HepG2 (cell line): ENCODE data around the gene PTPRN. TPM values are rescaled to one million over a fixed set of nuclear protein-coding genes. Genes with fewer than 3 reads are reported as not detected.

Experiments
- BRCA1 ChIP-seq: sonication (generic); formaldehyde crosslinking; IDR thresholded peaks from 2 replicates; pipeline ENCODE4 v1.4.0; 2020; ENCODE audit warnings: missing genetic modification reagents
- MTA3 ChIP-seq: sonication (generic); formaldehyde crosslinking; IDR thresholded peaks from 2 replicates; pipeline ENCODE4 v1.4.0; 2020; ENCODE audit warnings: missing genetic modification reagents
- SP1 ChIP-seq, 2 experiments: fragments of 450-650 bp in 1 of 2; sonication (generic) in 1 of 2; formaldehyde crosslinking in 1 of 2; IDR thresholded peaks; 2 replicates each; pipeline versions ENCODE4 v1.4.0 to v1.6.1; 2016 to 2020; ENCODE audit warnings: missing genetic modification reagents in 1 of 2
- TAF15 ChIP-seq: fragments of 200-400 bp; formaldehyde crosslinking; IDR thresholded peaks from one replicate; pipeline ENCODE4 v1.6.1; 2018; ENCODE audit warnings: mild to moderate bottlenecking, low read depth, low read length; ENCODE audit not compliant: poor library complexity, severe bottlenecking
- TBL1XR1 ChIP-seq: fragments of 150-350 bp; IDR thresholded peaks from 2 replicates; pipeline ENCODE4 v1.6.1; 2014; ENCODE audit warnings: borderline replicate concordance, low read length; ENCODE audit not compliant: partially characterized antibody
- THAP11 ChIP-seq: IDR thresholded peaks from 2 replicates; pipeline ENCODE4 v1.6.1; 2016; ENCODE audit warnings: missing biosample characterization, missing genetic modification reagents
- ZNF367 ChIP-seq: sonication (generic); formaldehyde crosslinking; IDR thresholded peaks from 2 replicates; pipeline ENCODE4 v1.4.0; 2020; ENCODE audit warnings: missing genetic modification reagents, borderline replicate concordance
- ZNF468 ChIP-seq: sonication (generic); formaldehyde crosslinking; IDR thresholded peaks from 2 replicates; pipeline ENCODE4 v1.8.0; 2022; ENCODE audit warnings: mild to moderate bottlenecking, moderate library complexity, missing genetic modification reagents
- polyA plus RNA-seq, 8 experiments: library from polyadenylated mRNA; depleted of rRNA in 3 of 8; stranded (reverse) in 7 of 8; unstranded in 1 of 8; fragments of >200 nt; fragmentation: Illumina TruSeq in 4 of 8; extraction: Trizol in 4 of 8; gene quantifications; 2 replicates each; pipeline versions ENCODE4 v1.2.1 to v1.2.3, GENCODE V29; 2011 to 2016; ENCODE audit warnings: low read depth in 4 of 8, missing spikeins in 1 of 8, mixed read lengths in 1 of 8; ENCODE audit not compliant: insufficient read depth in 1 of 8
- total RNA-seq, 5 experiments: library from RNA; depleted of rRNA; stranded (reverse); fragments of >200 nt; fragmentation: Illumina TruSeq; extraction: Trizol; gene quantifications; 2 replicates each; pipeline ENCODE4 v1.2.3, GENCODE V29; 2016; ENCODE audit warnings: low read depth in 1 of 5
- TF ChIP-seq, protein P1 (sequence below), 2 experiments: fragments of 450-650 bp in 1 of 2; sonication (generic) in 1 of 2; formaldehyde crosslinking in 1 of 2; IDR thresholded peaks; 2 replicates each; pipeline versions ENCODE4 v1.6.1 to v1.8.0; 2016 to 2022; ENCODE audit warnings: antibody characterized with exemption in 1 of 2, mild to moderate bottlenecking in 1 of 2, missing genetic modification reagents in 1 of 2
- TF ChIP-seq, protein P2 (sequence below): sonication (generic); formaldehyde crosslinking; IDR thresholded peaks from 2 replicates; pipeline ENCODE4 v1.4.0; 2020; ENCODE audit warnings: missing genetic modification reagents
- TF ChIP-seq, protein P3 (sequence below): sonication (generic); formaldehyde crosslinking; IDR thresholded peaks from 2 replicates; pipeline ENCODE4 v1.4.0; 2020; ENCODE audit warnings: mild to moderate bottlenecking, missing genetic modification reagents
- TF ChIP-seq, protein P4 (sequence below): sonication (generic); formaldehyde crosslinking; IDR thresholded peaks from 2 replicates; pipeline ENCODE4 v1.4.0; 2020; ENCODE audit warnings: missing genetic modification reagents

PTPRN gene
- total and polyA plus RNA-seq, 2 of the 13 experiments (the other 11 are each of a cell fraction or from before 2014, with no cell fraction given): 0.26 TPM; not detected in 1

DNA sequence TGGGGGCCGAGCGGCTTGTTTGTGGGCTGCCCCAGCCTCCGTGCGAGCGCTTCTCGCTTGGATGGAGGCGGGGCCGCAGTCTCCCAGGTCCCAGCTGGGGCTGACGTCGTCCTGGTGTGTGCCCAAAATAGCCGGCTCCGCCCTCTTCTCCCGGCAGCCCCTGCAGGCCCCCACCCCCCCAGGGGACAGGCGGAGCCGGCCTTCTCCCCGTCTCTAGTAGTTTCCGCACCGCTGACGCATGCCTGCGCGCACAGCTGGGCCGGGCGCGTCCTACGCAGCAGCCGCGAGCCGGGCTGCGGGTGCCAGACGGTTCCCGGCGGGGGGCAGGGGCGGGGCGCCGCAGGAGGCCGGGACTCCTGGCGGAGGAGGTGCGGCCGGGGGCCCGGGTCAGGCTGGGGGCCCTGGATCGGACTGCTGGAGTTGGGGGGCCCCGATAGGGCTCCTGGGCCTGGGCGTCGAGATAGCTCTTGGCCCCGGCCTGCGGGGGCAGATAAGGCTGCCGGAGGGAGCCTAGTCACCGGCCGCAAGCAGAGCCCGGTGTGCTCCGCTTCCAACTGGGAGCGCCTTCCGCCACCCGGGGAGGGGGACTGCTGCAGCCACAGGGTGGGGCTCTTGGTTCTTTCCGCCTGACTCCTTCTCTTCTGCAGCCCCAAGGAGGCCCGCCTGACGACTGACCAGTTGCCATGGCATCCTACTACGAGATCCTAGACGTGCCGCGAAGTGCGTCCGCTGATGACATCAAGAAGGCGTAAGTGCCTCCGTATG is 29.9 kb downstream of the PTPRN start, which contains the start of gene DNAJB2 (continued):
- TF ChIP-seq, protein P1, sequence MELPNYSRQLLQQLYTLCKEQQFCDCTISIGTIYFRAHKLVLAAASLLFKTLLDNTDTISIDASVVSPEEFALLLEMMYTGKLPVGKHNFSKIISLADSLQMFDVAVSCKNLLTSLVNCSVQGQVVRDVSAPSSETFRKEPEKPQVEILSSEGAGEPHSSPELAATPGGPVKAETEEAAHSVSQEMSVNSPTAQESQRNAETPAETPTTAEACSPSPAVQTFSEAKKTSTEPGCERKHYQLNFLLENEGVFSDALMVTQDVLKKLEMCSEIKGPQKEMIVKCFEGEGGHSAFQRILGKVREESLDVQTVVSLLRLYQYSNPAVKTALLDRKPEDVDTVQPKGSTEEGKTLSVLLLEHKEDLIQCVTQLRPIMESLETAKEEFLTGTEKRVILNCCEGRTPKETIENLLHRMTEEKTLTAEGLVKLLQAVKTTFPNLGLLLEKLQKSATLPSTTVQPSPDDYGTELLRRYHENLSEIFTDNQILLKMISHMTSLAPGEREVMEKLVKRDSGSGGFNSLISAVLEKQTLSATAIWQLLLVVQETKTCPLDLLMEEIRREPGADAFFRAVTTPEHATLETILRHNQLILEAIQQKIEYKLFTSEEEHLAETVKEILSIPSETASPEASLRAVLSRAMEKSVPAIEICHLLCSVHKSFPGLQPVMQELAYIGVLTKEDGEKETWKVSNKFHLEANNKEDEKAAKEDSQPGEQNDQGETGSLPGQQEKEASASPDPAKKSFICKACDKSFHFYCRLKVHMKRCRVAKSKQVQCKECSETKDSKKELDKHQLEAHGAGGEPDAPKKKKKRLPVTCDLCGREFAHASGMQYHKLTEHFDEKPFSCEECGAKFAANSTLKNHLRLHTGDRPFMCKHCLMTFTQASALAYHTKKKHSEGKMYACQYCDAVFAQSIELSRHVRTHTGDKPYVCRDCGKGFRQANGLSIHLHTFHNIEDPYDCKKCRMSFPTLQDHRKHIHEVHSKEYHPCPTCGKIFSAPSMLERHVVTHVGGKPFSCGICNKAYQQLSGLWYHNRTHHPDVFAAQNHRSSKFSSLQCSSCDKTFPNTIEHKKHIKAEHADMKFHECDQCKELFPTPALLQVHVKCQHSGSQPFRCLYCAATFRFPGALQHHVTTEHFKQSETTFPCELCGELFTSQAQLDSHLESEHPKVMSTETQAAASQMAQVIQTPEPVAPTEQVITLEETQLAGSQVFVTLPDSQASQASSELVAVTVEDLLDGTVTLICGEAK (IDR thresholded peaks at IDR 0.05): no peak
- TF ChIP-seq, protein P1 (CRISPR knock-in tag; IDR thresholded peaks at IDR 0.05): peak; percentile 62; the same call in 1 of the 2 replicates
- 0 out of 2 replicates have a peak, but pooled peaks have one; percentile 45 for TF ChIP-seq BRCA1 (CRISPR knock-in tag)
- TF ChIP-seq, protein P2, sequence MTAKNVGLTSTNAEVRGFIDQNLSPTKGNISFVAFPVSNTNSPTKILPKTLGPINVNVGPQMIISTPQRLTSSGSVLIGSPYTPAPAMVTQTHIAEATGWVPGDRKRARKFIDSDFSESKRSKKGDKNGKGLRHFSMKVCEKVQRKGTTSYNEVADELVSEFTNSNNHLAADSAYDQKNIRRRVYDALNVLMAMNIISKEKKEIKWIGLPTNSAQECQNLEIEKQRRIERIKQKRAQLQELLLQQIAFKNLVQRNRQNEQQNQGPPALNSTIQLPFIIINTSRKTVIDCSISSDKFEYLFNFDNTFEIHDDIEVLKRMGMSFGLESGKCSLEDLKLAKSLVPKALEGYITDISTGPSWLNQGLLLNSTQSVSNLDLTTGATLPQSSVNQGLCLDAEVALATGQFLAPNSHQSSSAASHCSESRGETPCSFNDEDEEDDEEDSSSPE (CRISPR knock-in tag): peak; percentile 78
- TF ChIP-seq THAP11 (CRISPR knock-in tag): peak; percentile 88
- TF ChIP-seq, protein P3, sequence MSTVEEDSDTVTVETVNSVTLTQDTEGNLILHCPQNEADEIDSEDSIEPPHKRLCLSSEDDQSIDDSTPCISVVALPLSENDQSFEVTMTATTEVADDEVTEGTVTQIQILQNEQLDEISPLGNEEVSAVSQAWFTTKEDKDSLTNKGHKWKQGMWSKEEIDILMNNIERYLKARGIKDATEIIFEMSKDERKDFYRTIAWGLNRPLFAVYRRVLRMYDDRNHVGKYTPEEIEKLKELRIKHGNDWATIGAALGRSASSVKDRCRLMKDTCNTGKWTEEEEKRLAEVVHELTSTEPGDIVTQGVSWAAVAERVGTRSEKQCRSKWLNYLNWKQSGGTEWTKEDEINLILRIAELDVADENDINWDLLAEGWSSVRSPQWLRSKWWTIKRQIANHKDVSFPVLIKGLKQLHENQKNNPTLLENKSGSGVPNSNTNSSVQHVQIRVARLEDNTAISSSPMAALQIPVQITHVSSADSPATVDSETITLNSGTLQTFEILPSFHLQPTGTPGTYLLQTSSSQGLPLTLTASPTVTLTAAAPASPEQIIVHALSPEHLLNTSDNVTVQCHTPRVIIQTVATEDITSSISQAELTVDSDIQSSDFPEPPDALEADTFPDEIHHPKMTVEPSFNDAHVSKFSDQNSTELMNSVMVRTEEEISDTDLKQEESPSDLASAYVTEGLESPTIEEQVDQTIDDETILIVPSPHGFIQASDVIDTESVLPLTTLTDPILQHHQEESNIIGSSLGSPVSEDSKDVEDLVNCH (CRISPR knock-in tag): no peak
- TF ChIP-seq, protein P4, sequence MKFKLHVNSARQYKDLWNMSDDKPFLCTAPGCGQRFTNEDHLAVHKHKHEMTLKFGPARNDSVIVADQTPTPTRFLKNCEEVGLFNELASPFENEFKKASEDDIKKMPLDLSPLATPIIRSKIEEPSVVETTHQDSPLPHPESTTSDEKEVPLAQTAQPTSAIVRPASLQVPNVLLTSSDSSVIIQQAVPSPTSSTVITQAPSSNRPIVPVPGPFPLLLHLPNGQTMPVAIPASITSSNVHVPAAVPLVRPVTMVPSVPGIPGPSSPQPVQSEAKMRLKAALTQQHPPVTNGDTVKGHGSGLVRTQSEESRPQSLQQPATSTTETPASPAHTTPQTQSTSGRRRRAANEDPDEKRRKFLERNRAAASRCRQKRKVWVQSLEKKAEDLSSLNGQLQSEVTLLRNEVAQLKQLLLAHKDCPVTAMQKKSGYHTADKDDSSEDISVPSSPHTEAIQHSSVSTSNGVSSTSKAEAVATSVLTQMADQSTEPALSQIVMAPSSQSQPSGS (CRISPR knock-in tag): peak; percentile 99
- 0 out of 2 replicates have a peak, but pooled peaks have one; percentile 84 for TF ChIP-seq ZNF367
- TF ChIP-seq ZNF468 (CRISPR knock-in tag): no peak
- no peak for TF ChIP-seq MTA3
- TF ChIP-seq TBL1XR1: peak; percentile 31
- no peak for TF ChIP-seq SP1 (IDR thresholded peaks at IDR 0.05)
- peak; percentile 87 for TF ChIP-seq SP1 (CRISPR knock-in tag; IDR thresholded peaks at IDR 0.05)
- TF ChIP-seq TAF15: no peak
